ENCODE data around the gene SORCS2.

SORCS2 gene

DNA sequence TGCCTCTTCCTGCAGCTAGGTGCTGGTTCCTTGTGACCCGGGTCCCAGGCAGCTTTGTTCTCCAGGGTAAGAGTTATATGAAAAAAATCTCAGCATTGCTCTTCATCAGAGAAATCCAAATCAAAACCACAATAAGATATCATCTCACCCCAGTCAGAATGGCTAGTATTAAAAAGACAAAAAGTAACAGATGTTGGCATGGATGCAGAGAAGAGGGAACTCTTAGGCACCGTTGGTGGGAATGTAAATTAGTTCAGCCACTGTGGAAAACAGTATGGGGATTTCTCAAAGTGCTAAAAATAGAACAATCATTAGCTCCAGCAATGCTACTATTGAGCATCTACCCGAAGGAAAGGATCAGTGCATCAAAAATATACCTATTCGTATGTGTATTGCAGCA is 61.5 kb downstream of the SORCS2 start:
- no peak for TF ChIP-seq KLF8 (tag by site-specific recombination; IDR thresholded peaks at IDR 0.05)
- no peak for TF ChIP-seq ZNF830 (tag by site-specific recombination; IDR thresholded peaks at IDR 0.05; ENCODE audit: low read depth)
- Histone ChIP-seq H3K27ac (ENCODE audit: extremely low read depth, low read depth, low read length) (no peak overlapping the region), H3K36me3 (ENCODE audit: control insufficient read depth in 2 of 2, insufficient read depth in 1 of 2, low read length in 2 of 2) (no peaks in the 10 kb centered on the region), H3K9me3 (ENCODE audit: control insufficient read depth, insufficient read depth, low read depth, low read length) (no peaks in the 10 kb centered on the region), H3K4me1 (ENCODE audit: control insufficient read depth, insufficient read depth, low read length) (no peaks in the 10 kb centered on the region), H3K4me3 (ENCODE audit: low read depth, low read length) (no peak overlapping the region)
- ChIA-PET CTCF (no interaction called here), POLR2A (no interaction called here)

DNA sequence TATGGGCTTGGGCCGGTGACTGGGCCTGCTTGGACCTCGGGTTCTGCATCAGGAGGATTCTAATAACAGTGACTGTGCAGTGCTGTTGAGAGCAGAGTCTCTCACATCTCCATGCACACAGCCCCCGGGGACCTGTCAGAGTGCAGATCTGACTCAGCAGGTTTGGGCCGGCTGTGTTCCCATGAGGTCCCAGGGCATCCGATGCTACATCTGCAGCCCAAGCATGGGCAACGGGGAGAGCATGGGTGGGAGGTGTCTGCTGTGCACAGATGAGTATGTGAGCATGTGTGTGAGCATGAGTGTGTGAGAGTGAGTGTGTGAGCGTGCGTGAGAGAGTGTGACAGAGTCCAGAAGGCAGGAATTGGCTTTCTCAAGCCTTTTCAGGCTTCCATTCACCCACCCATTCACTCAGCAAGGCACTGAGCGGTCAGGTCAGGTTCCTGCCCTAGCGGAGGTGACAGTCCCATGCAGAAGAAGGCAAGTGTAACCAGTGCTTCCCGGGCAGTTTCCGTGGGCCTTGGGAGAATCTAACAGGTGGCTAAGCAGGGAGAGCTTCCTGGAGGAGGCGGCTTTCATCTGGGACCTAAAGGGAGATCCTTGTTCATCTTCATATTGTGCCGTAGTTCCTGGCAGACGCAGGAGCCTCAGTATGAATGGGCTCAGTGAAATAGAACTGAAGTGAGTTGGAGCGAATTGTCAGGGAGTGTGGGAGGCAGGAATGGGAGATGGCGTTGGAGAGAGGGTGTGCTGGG is 62.6 kb downstream of the SORCS2 start:
- POLR2A ChIA-PET = no interaction called here

DNA sequence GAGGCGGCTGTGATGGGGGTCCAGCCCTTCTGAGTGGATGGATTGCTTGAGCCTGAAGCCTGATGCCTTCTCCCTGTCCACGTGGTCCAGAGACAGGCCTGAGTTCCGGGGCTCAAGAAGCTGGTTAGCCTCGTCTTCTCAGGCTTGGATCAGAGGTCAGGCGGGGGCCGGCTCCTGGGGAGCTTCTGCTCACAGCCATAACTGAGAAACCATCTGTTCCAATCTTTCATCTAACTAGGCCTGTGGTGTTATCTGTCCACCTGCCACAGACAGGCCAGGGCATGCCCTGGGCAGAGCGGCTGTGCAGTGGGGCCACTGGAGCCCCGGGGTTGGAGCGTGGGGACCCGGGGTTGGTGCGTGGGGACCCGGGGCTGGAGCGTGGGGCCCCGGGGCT is 63.1 kb downstream of the SORCS2 start:
- Histone ChIP-seq H3K9me3 (ENCODE audit: control insufficient read depth, insufficient read depth, low read depth, low read length) (no peaks in the 10 kb centered on the region), H3K4me1 (ENCODE audit: control insufficient read depth, insufficient read depth, low read length) (no peaks in the 10 kb centered on the region), H3K36me3 (ENCODE audit: control insufficient read depth in 2 of 2, insufficient read depth in 1 of 2, low read length in 2 of 2) (no peaks in the 10 kb centered on the region), H3K4me3 (ENCODE audit: low read depth, low read length) (no peak overlapping the region), H3K27ac (ENCODE audit: extremely low read depth, low read depth, low read length) (no peak overlapping the region)
- ChIA-PET CTCF (no interaction called here), POLR2A (no interaction called here)
- no peak for TF ChIP-seq SP2 (tag by site-specific recombination; IDR thresholded peaks at IDR 0.05)
- no peak for TF ChIP-seq ZNF19 (tag by site-specific recombination; IDR thresholded peaks at IDR 0.05; ENCODE audit: low read depth)
- TF ChIP-seq OVOL3 (tag by site-specific recombination; IDR thresholded peaks at IDR 0.05) = no peak
- TF ChIP-seq HOXC10 (CRISPR knock-in tag; IDR thresholded peaks at IDR 0.05) = no peak
- no peak for TF ChIP-seq PRDM4 (tag by site-specific recombination; IDR thresholded peaks at IDR 0.05)

More for the DNA sequence above, 62.6 kb downstream of the SORCS2 start:
- Histone ChIP-seq H3K27ac (ENCODE audit: extremely low read depth, low read depth, low read length) (no peak overlapping the region), H3K36me3 (ENCODE audit: control insufficient read depth in 2 of 2, insufficient read depth in 1 of 2, low read length in 2 of 2) (no peaks in the 10 kb centered on the region), H3K4me1 (ENCODE audit: control insufficient read depth, insufficient read depth, low read length) (no peaks in the 10 kb centered on the region), H3K4me3 (ENCODE audit: low read depth, low read length) (no peak overlapping the region), H3K9me3 (ENCODE audit: control insufficient read depth, insufficient read depth, low read depth, low read length) (no peaks in the 10 kb centered on the region)
- no peak for TF ChIP-seq ZBTB48 (tag by site-specific recombination; IDR thresholded peaks at IDR 0.05)
- TF ChIP-seq SCRT2 (tag by site-specific recombination; IDR thresholded peaks at IDR 0.05) = 0 out of 2 replicates have a peak, but pooled peaks have one; percentile 15
- TF ChIP-seq KLF7 (tag by site-specific recombination; IDR thresholded peaks at IDR 0.05; ENCODE audit: borderline replicate concordance) = no peak
- no peak for TF ChIP-seq ZNF311 (tag by site-specific recombination; IDR thresholded peaks at IDR 0.05; ENCODE audit: borderline replicate concordance)
- TF ChIP-seq ZFHX2 (tag by site-specific recombination; conservative IDR thresholded peaks at IDR 0.05) = peak; percentile 30; the same call in 1 of the 2 replicates
- CTCF ChIA-PET = no interaction called here

DNA sequence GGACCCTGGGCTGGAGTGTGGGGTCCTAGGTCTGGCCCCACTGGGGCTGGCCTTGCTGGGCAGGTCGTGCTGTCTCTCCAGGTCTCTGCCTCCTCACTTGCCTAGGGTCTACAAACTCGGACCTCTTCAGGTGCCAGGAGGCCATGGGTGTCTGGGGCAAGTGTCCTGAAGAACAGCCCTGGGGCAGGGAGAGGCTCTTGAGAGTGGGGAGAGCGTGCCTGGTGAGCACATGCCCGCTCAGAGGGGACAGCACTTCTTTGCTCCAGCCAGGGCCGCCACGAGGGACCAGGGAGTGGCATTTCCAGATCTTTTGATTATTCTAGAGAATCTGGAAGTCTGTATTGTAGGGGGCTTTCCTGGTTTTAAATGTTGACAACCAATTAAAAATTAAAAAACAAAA is 63.7 kb downstream of the SORCS2 start:
- ChIA-PET POLR2A (no interaction called here), CTCF (no interaction called here)
- Histone ChIP-seq H3K9me3 (ENCODE audit: control insufficient read depth, insufficient read depth, low read depth, low read length) (no peaks in the 10 kb centered on the region), H3K4me1 (ENCODE audit: control insufficient read depth, insufficient read depth, low read length) (no peaks in the 10 kb centered on the region), H3K27ac (ENCODE audit: extremely low read depth, low read depth, low read length) (no peak overlapping the region), H3K4me3 (ENCODE audit: low read depth, low read length) (no peak overlapping the region), H3K36me3 (ENCODE audit: control insufficient read depth in 2 of 2, insufficient read depth in 1 of 2, low read length in 2 of 2) (no peaks in the 10 kb centered on the region)
- TF ChIP-seq ZNF112 (tag by site-specific recombination; IDR thresholded peaks at IDR 0.05) (no peak), ZNF76 (tag by site-specific recombination; IDR thresholded peaks at IDR 0.05; ENCODE audit: borderline replicate concordance, low read depth) (no peak), SALL2 (tag by site-specific recombination; IDR thresholded peaks at IDR 0.05; ENCODE audit: borderline replicate concordance) (no peak), ZSCAN23 (tag by site-specific recombination; IDR thresholded peaks at IDR 0.05) (no peak), ZNF221 (tag by site-specific recombination; IDR thresholded peaks at IDR 0.05; ENCODE audit: borderline replicate concordance) (no peak), ZNF157 (tag by site-specific recombination; IDR thresholded peaks at IDR 0.05) (no peak), ZNF174 (tag by site-specific recombination; IDR thresholded peaks at IDR 0.05) (no peak), ZNF416 (tag by site-specific recombination; IDR thresholded peaks at IDR 0.05) (no peak), ZNF362 (tag by site-specific recombination; IDR thresholded peaks at IDR 0.05) (no peak), ZNF391 (tag by site-specific recombination; IDR thresholded peaks at IDR 0.05; ENCODE audit: borderline replicate concordance, low read depth) (no peak), ZNF292 (tag by site-specific recombination; IDR thresholded peaks at IDR 0.05; ENCODE audit: borderline replicate concordance, low read depth) (no peak), ZNF791 (tag by site-specific recombination; IDR thresholded peaks at IDR 0.05) (no peak)
- TF ChIP-seq, protein P1, sequence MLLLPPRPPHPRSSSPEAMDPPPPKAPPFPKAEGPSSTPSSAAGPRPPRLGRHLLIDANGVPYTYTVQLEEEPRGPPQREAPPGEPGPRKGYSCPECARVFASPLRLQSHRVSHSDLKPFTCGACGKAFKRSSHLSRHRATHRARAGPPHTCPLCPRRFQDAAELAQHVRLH (tag by site-specific recombination; IDR thresholded peaks at IDR 0.05) = no peak

All from HEK293 (cell line).